ENCODE measurements around the gene GATAD2A. TPM values are rescaled to one million over a fixed set of nuclear protein-coding genes. Genes with fewer than 3 reads are reported as not detected.

Gene GATAD2A
- polyA plus RNA-seq, 1 donor (not counting 4 experiments of a cell fraction or from before 2014, with no cell fraction given), result 28.4 TPM

- FAIRE-seq (no peak), DNase-seq (ENCODE audit: low read depth, low spot score) (no peak)
- Histone ChIP-seq H3K9me1 (ENCODE audit: control insufficient read depth, extremely low read depth, insufficient read depth, low read length) (peaks cover 18% of the 10 kb centered on the region), H3K36me3 (ENCODE audit: control insufficient read depth in 2 of 2, extremely low read depth in 1 of 2, insufficient read depth in 2 of 2, low read length in 2 of 2) (peaks cover 20 to 22% of the 10 kb centered on the region in 2 experiments), H3K4me1 (ENCODE audit: control insufficient read depth, extremely low read depth, insufficient read depth, low read length) (peaks cover 63% of the 10 kb centered on the region), H3K27ac (ENCODE audit: control insufficient read depth, insufficient read depth, low read length) (no peak overlapping the region), H3K27me3 (ENCODE audit: control insufficient read depth, extremely low read depth, insufficient read depth, low read length) (no peaks in the 10 kb centered on the region), H3K4me3 (ENCODE audit: control insufficient read depth in 2 of 3, extremely low read depth in 1 of 3, insufficient read depth in 2 of 3, low read depth in 1 of 3, low read length in 3 of 3) (no peak overlapping the region), H3K79me2 (ENCODE audit: control insufficient read depth, insufficient read depth, low read length) (peaks cover 94% of the 10 kb centered on the region), H4K20me1 (ENCODE audit: control insufficient read depth, extremely low read depth, insufficient read depth, low read length) (peaks cover 30% of the 10 kb centered on the region), H3K4me2 (ENCODE audit: control insufficient read depth, extremely low read depth, insufficient read depth, low read depth, low read length) (peak overlapping the region; percentile 11), H3K9me3 (ENCODE audit: control insufficient read depth, low read depth, low read length) (no peaks in the 10 kb centered on the region), H2AFZ (ENCODE audit: control insufficient read depth, low read length) (no peak overlapping the region), H3K9ac (ENCODE audit: control insufficient read depth, extremely low read depth, insufficient read depth, low read length) (peak overlapping the region; percentile 10)
- no peak for TF ChIP-seq CTCF (optimal IDR thresholded peaks at IDR 0.05 in 1 of 3, IDR thresholded peaks at IDR 0.05 in 1 of 3, conservative IDR thresholded peaks at IDR 0.05 in 1 of 3; ENCODE audit: extremely low read depth in 1 of 3, insufficient read depth in 2 of 3, low read length in 3 of 3)
- no peak for TF ChIP-seq EZH2 (IDR thresholded peaks at IDR 0.05; ENCODE audit: low read length)
- dilution Hi-C loops (cut with MboI; ENCODE audit: extremely low pct_ligation_motif_present, low sequenced_read_pairs), result no loop called here
Observed at GRCh38 chr19:19461671-19462622, 56.5 kb downstream of the GATAD2A start.

GRCh38 chr19:19463348-19464117, 58.1 kb downstream of the GATAD2A start:
- peaks cover 16% of the 10 kb centered on the region for H3K9me1 ChIP-seq (ENCODE audit: control insufficient read depth, extremely low read depth, insufficient read depth, low read length)
- peaks cover 2% of the 10 kb centered on the region for H3K9me3 ChIP-seq (ENCODE audit: control insufficient read depth, low read depth, low read length)
- dilution Hi-C loops (cut with MboI; ENCODE audit: extremely low pct_ligation_motif_present, low sequenced_read_pairs), result no loop called here
- TF ChIP-seq CTCF (optimal IDR thresholded peaks at IDR 0.05 in 1 of 3, IDR thresholded peaks at IDR 0.05 in 1 of 3, conservative IDR thresholded peaks at IDR 0.05 in 1 of 3; ENCODE audit: extremely low read depth in 1 of 3, insufficient read depth in 2 of 3, low read length in 3 of 3) (no peak), EZH2 (IDR thresholded peaks at IDR 0.05; ENCODE audit: low read length) (no peak)
- H3K4me1 ChIP-seq (ENCODE audit: control insufficient read depth, extremely low read depth, insufficient read depth, low read length), result peaks cover 62% of the 10 kb centered on the region
- H3K4me3 ChIP-seq (ENCODE audit: control insufficient read depth in 2 of 3, extremely low read depth in 1 of 3, insufficient read depth in 2 of 3, low read depth in 1 of 3, low read length in 3 of 3), result peak overlapping the region in 2 of 3 experiments; percentile 17 to 30
- peak overlapping the region; percentile 74 for H3K4me2 ChIP-seq (ENCODE audit: control insufficient read depth, extremely low read depth, insufficient read depth, low read depth, low read length)
- H3K27ac ChIP-seq (ENCODE audit: control insufficient read depth, insufficient read depth, low read length), result peak overlapping the region; percentile 63
- H3K79me2 ChIP-seq (ENCODE audit: control insufficient read depth, insufficient read depth, low read length), result peaks cover 89% of the 10 kb centered on the region
- DNase-seq (ENCODE audit: low read depth, low spot score), result no peak
- peaks cover 26% of the 10 kb centered on the region for H4K20me1 ChIP-seq (ENCODE audit: control insufficient read depth, extremely low read depth, insufficient read depth, low read length)
- peak; percentile 77 for FAIRE-seq
- H2AFZ ChIP-seq (ENCODE audit: control insufficient read depth, low read length), result no peak overlapping the region
- H3K36me3 ChIP-seq (ENCODE audit: control insufficient read depth in 2 of 2, extremely low read depth in 1 of 2, insufficient read depth in 2 of 2, low read length in 2 of 2), result peaks cover 20 to 30% of the 10 kb centered on the region in 2 experiments
- no peaks in the 10 kb centered on the region for H3K27me3 ChIP-seq (ENCODE audit: control insufficient read depth, extremely low read depth, insufficient read depth, low read length)
- peak overlapping the region; percentile 63 for H3K9ac ChIP-seq (ENCODE audit: control insufficient read depth, extremely low read depth, insufficient read depth, low read length)
